Activated T-cell treated with anti-CD3 and anti-CD28 coated beads for 4 hours (primary cell): ENCODE measurements around the gene RPL15.

Experiments
- DNase-seq: peaks from one replicate; pipeline ENCODE4 v3.0.0-alpha.2; 2020

The RPL15 gene

GRCh38 chr3:23934253-23934652, 17.3 kb downstream of the RPL15 start:
- DNase-seq, result no peak

- DNase-seq, result no peak
Observed at GRCh38 chr3:23937296-23937695, 20.4 kb downstream of the RPL15 start.

DNA sequence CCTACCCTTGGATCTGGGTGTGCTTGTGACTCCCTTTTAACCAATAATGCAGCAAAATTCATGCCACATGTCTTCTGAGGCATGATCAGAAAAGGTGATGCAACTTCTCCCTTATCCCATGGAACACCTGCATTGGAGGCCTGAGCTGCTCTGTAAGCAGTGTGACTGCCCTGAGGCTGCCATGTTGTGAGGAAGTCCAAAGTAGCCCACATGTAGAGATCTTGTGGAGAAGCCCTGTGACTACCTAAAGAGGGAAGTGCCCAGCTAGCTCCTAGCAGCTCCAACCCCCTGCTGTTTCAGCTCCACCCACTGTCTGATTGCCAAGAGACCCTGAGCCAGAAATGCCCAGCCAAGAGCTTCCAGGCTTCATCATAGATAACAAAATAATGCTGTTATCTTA, 21.8 kb downstream of the RPL15 start:
- DNase-seq, result no peak

DNA sequence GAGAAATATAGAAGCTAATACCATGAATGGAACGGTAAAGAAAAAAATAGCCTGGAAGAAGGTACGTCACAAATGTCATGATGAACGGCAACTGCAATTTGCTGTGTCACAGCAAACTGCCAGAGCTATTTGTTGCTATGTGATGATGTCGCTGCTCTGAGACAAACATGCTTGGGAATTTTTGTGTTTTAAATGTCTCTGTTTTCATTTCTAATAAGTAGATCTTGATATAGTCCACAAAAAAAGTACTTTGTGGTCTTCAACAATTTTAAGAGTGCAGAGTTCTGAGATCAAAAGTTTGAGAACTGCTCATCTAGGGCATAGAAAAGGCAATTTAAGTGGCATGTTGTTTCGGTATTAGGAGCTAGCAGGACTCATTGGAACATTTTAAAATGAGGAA, 23.8 kb downstream of the RPL15 start:
- no peak for DNase-seq

DNA sequence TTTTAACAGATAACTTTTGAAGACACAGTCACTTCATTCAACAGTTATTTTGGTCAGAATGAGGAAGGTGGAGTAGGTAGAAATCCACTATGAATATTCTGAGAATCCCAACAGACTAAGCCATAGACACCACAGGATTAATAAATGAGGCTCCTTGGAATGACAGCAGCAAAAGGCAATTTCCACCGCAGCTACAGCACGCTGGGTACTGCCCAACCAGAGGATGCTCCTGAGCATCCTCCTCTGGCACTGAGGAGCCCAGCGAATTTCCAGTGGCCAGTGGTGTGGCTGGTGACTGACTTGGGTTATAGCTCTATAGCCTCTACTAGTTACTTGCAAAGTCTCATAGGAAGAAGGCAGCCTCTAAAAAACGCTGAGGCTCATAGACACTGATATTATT, 24.5 kb downstream of the RPL15 start:
- DNase-seq, result no peak

DNA sequence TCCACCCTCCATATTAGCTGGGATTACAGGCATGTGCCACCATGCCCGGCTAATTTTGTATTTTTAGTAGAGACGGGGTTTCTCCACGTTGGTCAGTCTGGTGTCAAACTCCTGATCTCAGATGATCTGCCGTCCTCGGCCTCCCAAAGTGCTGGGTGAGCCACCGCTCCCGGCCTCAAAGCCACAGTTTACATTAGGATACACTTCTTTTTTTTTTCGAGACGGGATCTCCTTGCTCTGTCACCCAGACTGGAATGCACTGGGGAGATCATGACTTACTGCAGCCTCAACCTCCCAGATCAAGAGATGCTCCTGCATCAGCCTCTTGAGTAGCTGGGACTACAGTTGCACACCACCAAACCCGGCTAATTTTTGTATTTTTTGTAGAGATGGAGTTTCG, 25.6 kb downstream of the RPL15 start:
- no peak for DNase-seq

- no peak for DNase-seq
Observed at GRCh38 chr3:23944007-23944783, 27.3 kb downstream of the RPL15 start.

- DNase-seq, result peak; percentile 58
Observed at GRCh38 chr3:23944861-23945662, 28.1 kb downstream of the RPL15 start, which contains the start of gene NR1D2. Gene NR1D2, plus strand, starts transcription at chr3:23945286. Its CDS starts 293 bp downstream, at chr3:23945579.

DNA sequence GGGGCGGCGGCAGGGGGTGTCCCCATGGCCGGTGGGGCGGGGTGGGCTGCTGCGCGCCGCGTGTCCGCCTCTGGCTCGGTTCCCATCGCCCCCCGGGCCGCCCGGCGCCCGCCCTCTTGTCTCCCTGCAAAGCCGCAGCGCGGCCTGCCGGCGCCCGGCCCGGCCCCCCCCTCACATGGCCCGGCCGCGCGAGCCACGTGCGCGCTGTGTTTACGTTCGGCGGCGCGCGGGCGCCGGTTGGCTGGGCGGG, 28.7 kb downstream of the RPL15 start:
- DNase-seq, result no peak

DNA sequence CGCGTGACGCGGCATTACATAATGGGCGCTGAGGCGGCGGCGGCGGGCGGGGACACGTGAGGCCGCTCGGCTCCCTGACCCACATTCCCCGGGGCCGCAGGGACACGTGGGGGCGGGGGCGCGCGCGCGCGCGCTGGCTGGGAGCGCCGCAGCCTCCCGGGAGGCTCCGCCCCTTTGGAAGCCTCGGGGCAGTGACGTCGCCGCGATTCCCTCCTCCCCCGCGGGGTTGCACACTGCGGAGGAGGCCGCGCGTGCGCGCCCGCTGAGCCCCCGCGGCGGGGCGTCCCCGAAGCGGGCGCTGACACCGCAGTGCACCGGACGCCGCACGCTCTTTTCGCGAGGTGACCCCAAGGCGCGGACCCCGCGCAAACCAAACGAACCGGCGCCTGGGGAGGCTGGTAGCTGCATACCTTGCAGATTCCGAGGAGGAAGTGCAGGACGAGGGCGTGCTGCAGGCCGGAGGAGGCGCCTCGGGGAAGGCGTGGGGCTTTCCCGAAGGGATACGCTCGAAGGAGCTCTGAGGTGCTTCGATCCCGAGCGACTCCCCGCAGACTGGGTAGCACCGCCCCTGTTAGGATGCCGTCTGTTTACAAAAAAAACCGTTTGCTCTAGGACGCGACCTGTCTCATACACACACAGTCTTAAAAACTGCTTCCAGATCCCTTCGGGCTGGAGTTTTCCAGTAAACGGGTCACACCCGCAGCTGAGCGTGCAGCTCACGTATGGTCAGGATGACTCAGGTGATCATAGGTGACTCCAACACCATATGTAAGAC, 29.2 kb downstream of the RPL15 start:
- peak; percentile 96 for DNase-seq

DNA sequence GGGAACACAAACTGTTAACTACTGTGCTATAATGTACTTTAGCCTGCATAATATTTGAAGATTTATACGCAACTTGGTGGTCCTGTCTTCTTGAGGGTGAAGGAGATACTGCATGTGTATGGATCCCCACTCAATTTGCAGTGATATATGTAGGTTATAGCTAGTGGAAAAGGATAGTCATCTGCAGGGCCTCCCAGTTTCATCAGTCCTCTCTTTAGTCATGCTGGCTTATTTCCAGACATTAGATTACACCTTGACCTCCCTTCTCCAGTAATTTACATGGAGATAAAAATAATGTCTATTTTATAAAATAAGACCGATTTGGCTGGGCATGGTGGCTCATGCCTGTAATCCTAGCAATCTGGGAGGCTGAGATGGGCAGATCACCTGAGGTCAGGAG, 31.8 kb downstream of the RPL15 start:
- no peak for DNase-seq

DNA sequence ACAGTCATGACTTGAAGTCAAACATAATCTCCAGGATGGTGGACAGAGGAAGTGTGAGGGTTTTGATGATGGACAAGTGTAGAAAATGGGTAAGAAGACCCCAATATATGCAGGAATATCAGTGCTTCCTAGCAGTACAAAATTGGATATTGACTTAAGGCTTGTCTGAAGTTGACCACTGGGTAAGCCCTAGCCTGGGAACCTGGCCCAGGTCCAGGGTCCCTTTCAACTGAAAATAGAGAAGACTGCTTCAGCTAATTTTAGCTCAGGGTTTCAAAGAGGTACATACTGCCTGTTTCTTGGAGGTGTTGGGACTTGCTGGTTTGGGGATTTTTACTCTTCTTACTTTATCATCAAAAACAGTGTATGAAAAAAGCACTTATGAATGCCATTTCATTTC, 32.9 kb downstream of the RPL15 start:
- DNase-seq, result no peak

DNA sequence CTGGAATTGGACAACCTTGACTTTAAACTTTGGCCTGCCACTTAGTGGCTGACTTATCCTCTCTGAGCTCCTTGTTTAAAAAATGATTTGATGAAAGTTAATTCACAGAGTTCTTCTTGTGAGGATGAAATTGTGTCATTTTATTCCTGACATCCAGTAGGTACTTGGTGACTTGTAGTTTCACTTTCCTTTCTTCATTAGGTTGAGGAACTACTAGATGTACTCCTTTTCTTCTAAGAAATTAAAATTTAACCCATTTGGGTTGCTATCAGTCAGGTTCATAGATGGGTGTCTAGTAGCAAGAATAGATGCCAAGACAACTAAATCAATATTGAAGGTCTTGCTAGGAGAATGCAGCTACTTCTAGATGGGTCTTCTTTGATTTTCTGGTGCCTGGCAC, 33.4 kb downstream of the RPL15 start:
- no peak for DNase-seq

- no peak for DNase-seq
Observed at GRCh38 chr3:23952646-23953045, 35.7 kb downstream of the RPL15 start.

DNA sequence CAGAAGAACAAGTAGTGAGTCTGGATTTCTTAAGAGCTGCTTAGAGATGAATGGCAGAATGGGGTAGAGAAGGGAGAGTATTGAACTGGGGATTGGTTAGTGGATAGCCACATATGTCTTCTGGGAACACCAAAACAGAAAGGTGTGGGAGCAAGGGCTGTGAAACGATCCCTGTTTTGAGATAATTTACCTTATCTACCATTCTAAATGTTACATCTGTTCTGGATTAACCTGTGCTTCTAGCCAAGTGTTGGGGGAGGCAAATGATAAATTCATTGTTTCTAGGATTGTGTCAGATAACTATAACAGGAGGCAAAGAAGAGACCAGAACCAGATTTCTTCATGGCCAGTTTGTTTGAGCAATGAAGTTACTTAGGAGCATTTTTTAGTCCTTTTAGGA, 36.6 kb downstream of the RPL15 start:
- DNase-seq, result no peak

DNA sequence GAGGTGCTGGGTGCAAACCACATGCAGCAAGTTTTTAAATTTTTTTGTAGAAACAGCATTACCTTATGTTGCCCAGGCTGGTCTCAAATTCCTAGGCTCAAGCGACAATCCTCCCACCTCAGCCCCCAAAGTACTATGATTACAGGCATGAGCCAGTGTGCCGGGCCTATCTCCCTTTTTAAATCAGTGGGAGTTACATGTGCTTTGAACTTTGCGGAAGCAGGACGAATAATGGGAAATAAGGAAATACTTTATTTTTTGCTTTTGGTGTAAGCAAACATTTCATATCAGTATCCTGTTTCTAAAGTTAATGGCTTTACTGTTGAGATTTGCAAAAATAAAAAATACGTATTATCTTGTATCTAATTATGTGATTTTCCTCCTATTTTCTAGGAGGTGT, 37.2 kb downstream of the RPL15 start:
- DNase-seq, result no peak

GRCh38 chr3:23956701-23957100, 39.8 kb downstream of the RPL15 start:
- no peak for DNase-seq

DNA sequence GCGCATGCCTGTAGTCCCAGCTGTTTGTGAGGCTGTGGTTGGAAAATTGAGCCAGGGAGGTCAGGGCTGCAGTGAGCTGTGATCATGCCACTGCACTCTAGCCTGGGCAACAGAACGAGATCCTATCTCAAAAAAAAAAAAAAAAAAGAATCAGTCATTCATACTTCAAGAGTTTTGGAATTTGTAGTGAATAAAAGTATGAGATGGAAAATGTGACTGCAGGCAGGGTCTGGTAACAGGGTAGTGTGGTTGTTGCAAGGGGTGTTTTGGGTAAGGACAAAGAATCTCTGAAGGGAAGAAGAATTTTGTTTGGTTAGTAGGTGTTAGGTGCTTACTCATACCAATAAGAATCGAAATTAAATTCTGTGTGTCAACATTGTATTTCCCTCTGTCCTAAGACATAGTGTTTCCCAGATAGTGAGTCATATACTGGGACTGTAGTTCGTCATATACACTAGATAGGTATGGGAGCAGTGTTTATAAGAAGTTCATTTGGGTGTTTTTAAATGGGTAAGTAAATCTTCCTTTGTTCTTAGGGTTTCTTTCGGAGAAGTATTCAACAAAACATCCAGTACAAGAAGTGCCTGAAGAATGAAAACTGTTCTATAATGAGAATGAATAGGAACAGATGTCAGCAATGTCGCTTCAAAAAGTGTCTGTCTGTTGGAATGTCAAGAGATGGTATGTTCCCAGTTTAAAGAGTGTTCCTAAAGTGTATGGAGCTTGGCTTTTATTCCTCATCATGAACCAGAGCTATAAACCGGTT, 42.4 kb downstream of the RPL15 start:
- no peak for DNase-seq

DNA sequence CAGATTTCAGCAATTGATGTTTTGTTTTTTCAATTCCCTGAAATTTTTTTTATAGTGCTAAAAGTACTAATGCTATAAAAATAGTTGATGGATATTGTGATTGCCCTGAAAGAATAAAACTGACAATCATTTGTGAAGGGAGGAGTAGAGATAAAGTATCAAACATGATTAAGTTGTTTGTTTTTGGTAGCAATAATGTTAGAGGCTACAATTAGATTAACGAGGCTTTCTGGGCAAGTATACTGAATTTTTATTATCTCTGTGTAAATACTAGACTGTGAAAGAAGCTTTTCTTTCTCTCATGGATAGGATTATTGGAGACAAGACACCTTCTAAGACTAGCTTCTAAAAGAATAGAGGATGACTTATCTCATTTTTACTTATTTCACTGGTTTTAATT, 43.7 kb downstream of the RPL15 start:
- no peak for DNase-seq

DNA sequence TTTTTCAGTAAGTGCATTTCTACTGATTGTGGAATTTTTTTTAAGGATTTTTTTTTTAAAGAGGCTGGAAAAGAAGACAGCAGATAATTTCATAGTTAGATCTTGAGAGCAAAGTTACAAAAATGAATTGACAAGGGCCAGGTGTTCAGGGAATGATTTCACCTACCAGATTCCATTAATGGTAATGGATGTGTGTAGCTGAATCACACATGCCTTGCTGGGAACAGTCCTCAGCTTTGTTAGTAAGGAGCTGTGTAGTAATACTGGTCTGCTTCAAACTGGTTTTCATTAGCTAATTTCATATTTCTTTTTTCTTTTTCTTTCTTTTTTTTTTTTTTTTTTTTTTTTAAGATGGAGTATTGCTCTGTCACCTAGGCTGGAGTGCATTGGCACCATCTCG, 44.1 kb downstream of the RPL15 start:
- DNase-seq, result no peak

- DNase-seq, result no peak
Observed at GRCh38 chr3:23961913-23962312, 45.0 kb downstream of the RPL15 start.

GRCh38 chr3:23964537-23965235, 47.8 kb downstream of the RPL15 start:
- DNase-seq, result no peak
